Type B pancreatic cell (in vitro differentiated cells): Measurements from ENCODE around the gene INHBC. TPM values are rescaled to one million over a fixed set of nuclear protein-coding genes. Genes with fewer than 3 reads are reported as not detected.
A peak's percentile ranks its signal among the peaks of the same experiment; 100 is the strongest.

Source experiments
- DNase-seq: peaks from one replicate; pipeline ENCODE4 v3.0.0; 2021; ENCODE audit warnings: mixed read lengths; ENCODE audit not compliant: unreplicated experiment; ENCODE audit errors: extremely low spot score
- H3K27ac Mint-ChIP-seq: 2 replicates; pipeline ENCODE4 v1.8.0; 2021; ENCODE audit warnings: mild to moderate bottlenecking, mixed read lengths
- H3K27me3 Mint-ChIP-seq: 2 replicates; pipeline ENCODE4 v1.8.0; 2021; ENCODE audit warnings: mixed read lengths
- H3K36me3 Mint-ChIP-seq: 2 replicates; pipeline ENCODE4 v1.8.0; 2021; ENCODE audit warnings: mixed read lengths
- H3K4me1 Mint-ChIP-seq: one replicate; pipeline ENCODE4 v1.8.0; 2021; ENCODE audit warnings: mixed read lengths; ENCODE audit not compliant: unreplicated experiment
- H3K4me3 Mint-ChIP-seq: 2 replicates; pipeline ENCODE4 v1.8.0; 2021; ENCODE audit warnings: mild to moderate bottlenecking, mixed read lengths
- H3K9me3 Mint-ChIP-seq: 2 replicates; pipeline ENCODE4 v1.8.0; 2021; ENCODE audit warnings: mixed read lengths
- long read RNA-seq: library from polyadenylated mRNA; unstranded; transcript quantifications from one replicate; pipeline ENCODE4 v2.0.0, GENCODE V29; 2020
- total RNA-seq: library from RNA; stranded (reverse); gene quantifications from 2 replicates; pipeline ENCODE4 v1.2.1, GENCODE V29; 2021; ENCODE audit warnings: low replicate concordance
- TF ChIP-seq, protein P1 (sequence below): fragments of 200-600 bp; sonication (generic); conservative IDR thresholded peaks from 2 replicates; pipeline ENCODE4 v1.5.0; 2021; ENCODE audit warnings: antibody characterized with exemption, mild to moderate bottlenecking

Gene INHBC
- total RNA-seq = not detected in 2 replicates
- long read RNA-seq = 0 reads

GRCh38 chr12:57434517-57435223, at the start of gene INHBC:
TSS of gene INHBC (plus strand) at chr12:57434784. CDS start at chr12:57434887, 103 bp downstream.
- peak within 1 kb of the TSS; percentile 41 for H3K27ac Mint-ChIP-seq

GRCh38 chr12:57385586-57385985, 49.0 kb upstream of the INHBC start:
- no peak for DNase-seq
- Mint-ChIP-seq H3K36me3 (peaks cover 13% of the 10 kb centered on the region), H3K4me3 (no peak overlapping the region), H3K4me1 (peaks cover 6% of the 10 kb centered on the region), H3K9me3 (no peaks in the 10 kb centered on the region), H3K27ac (no peak overlapping the region), H3K27me3 (no peaks in the 10 kb centered on the region)
- TF ChIP-seq, protein P1, sequence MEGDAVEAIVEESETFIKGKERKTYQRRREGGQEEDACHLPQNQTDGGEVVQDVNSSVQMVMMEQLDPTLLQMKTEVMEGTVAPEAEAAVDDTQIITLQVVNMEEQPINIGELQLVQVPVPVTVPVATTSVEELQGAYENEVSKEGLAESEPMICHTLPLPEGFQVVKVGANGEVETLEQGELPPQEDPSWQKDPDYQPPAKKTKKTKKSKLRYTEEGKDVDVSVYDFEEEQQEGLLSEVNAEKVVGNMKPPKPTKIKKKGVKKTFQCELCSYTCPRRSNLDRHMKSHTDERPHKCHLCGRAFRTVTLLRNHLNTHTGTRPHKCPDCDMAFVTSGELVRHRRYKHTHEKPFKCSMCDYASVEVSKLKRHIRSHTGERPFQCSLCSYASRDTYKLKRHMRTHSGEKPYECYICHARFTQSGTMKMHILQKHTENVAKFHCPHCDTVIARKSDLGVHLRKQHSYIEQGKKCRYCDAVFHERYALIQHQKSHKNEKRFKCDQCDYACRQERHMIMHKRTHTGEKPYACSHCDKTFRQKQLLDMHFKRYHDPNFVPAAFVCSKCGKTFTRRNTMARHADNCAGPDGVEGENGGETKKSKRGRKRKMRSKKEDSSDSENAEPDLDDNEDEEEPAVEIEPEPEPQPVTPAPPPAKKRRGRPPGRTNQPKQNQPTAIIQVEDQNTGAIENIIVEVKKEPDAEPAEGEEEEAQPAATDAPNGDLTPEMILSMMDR = no peak

More at GRCh38 chr12:57434517-57435223, at the start of gene INHBC:
- no peaks in the 10 kb centered on the region for H3K9me3 Mint-ChIP-seq
- no peaks in the 10 kb centered on the region for H3K27me3 Mint-ChIP-seq
- no peaks in the 10 kb centered on the region for H3K36me3 Mint-ChIP-seq
- TF ChIP-seq, protein P1 = no peak
- DNase-seq = no peak
- peaks cover 18% of the 10 kb centered on the region for H3K4me1 Mint-ChIP-seq
- no peak within 1 kb of the TSS for H3K4me3 Mint-ChIP-seq

- peaks cover 6% of the 10 kb centered on the region for H3K4me1 Mint-ChIP-seq
- TF ChIP-seq, protein P1 = no peak
- H3K36me3 Mint-ChIP-seq = peaks cover 10% of the 10 kb centered on the region
- no peak overlapping the region for H3K27ac Mint-ChIP-seq
- no peak overlapping the region for H3K4me3 Mint-ChIP-seq
- no peaks in the 10 kb centered on the region for H3K9me3 Mint-ChIP-seq
- DNase-seq = no peak
- no peaks in the 10 kb centered on the region for H3K27me3 Mint-ChIP-seq
Observed at GRCh38 chr12:57386187-57386720, 48.3 kb upstream of the INHBC start.

- Mint-ChIP-seq H3K27me3 (no peaks in the 10 kb centered on the region), H3K4me1 (peaks cover 6% of the 10 kb centered on the region), H3K27ac (no peak overlapping the region), H3K36me3 (peaks cover 17% of the 10 kb centered on the region), H3K4me3 (no peak overlapping the region), H3K9me3 (no peaks in the 10 kb centered on the region)
- DNase-seq = no peak
- TF ChIP-seq, protein P1 = no peak
Observed at GRCh38 chr12:57388425-57388824, 46.2 kb upstream of the INHBC start.

DNA sequence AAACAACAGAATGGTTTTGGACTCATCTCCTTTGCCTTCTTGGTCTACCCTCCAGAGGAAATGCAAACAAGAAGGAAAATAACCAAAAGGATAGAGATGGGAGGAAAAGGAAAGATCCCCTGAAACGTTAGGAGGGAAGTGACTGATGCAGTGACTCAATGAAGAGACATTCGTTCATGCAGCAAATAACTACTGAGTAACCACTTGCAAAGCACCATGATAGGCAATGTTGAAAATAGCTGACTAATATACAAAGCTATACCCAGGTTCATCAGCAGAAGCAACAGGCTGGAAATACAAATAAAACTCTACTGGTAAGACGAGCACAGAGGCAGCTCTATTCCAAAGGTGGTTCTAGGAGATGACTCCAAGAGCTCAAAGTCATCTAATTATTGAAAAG, 45.6 kb upstream of the INHBC start:
- peaks cover 21% of the 10 kb centered on the region for H3K36me3 Mint-ChIP-seq
- no peaks in the 10 kb centered on the region for H3K9me3 Mint-ChIP-seq
- peaks cover 6% of the 10 kb centered on the region for H3K4me1 Mint-ChIP-seq
- TF ChIP-seq, protein P1 = no peak
- H3K4me3 Mint-ChIP-seq = no peak overlapping the region
- H3K27me3 Mint-ChIP-seq = no peaks in the 10 kb centered on the region
- DNase-seq = no peak
- H3K27ac Mint-ChIP-seq = no peak overlapping the region
